Measurements from ENCODE around the gene GRIA3. TPM values are rescaled to one million over a fixed set of nuclear protein-coding genes. Genes with fewer than 3 reads are reported as not detected.

GRIA3 gene
- total RNA-seq (0.61 TPM), polyA plus RNA-seq (1.2 TPM)
- long read RNA-seq, donor 1: 0 reads
- long read RNA-seq, donor 2: 0 reads
- long read RNA-seq, donor 3: 0 reads
- long read RNA-seq, donor 4: 0 reads
- long read RNA-seq, donor 5: 0 reads
- long read RNA-seq, donor 6: 0 reads
- long read RNA-seq, donor 7: 0 reads
- long read RNA-seq, donor 8: 0 reads
- long read RNA-seq, donor 9: 0 reads
- long read RNA-seq, donor 10: 0 reads

- Histone ChIP-seq H3K4me1 (ENCODE audit: control insufficient read depth in 2 of 2, insufficient read depth in 2 of 2, low read length in 2 of 2) (no peaks in the 10 kb centered on the region), H3K27ac (ENCODE audit: low read depth in 1 of 2, low read length in 1 of 2) (no peak within 1 kb of the TSS), H3K9me3 (ENCODE audit: control insufficient read depth in 2 of 2, insufficient read depth in 1 of 2, low read length in 1 of 2) (no peaks in the 10 kb centered on the region), H3K36me3 (ENCODE audit: control insufficient read depth in 2 of 2, insufficient read depth in 2 of 2, low read length in 1 of 2) (no peaks in the 10 kb centered on the region), H3K4me3 (ENCODE audit: low read length in 2 of 2) (no peak within 1 kb of the TSS), H3K27me3 (ENCODE audit: control insufficient read depth in 2 of 2, insufficient read depth in 1 of 2, low read length in 1 of 2) (peaks cover 0 to 28% of the 10 kb centered on the region in 2 donors)
- WGBS: 8% methylated on average over 33 of the region's 33 CpGs
- DNase-seq (ENCODE audit: low read depth in 6 of 9, low spot score in 9 of 9): no peak
These were observed at the start of gene GRIA3 for GRCh38 chrX:123184219-123184865. GRIA3 (plus strand) TSS chrX:123184278; CDS start chrX:123184536, 258 bp downstream.

GRCh38 chrX:123138473-123138872, 45.6 kb upstream of the GRIA3 start:
- 92% methylated on average over 1 of the region's 1 CpG for WGBS
- H3K36me3 ChIP-seq (ENCODE audit: control insufficient read depth in 2 of 2, insufficient read depth in 2 of 2, low read length in 1 of 2): no peaks in the 10 kb centered on the region
- DNase-seq (ENCODE audit: low read depth in 6 of 9, low spot score in 9 of 9): no peak
- H3K4me1 ChIP-seq (ENCODE audit: control insufficient read depth in 2 of 2, insufficient read depth in 2 of 2, low read length in 2 of 2): no peaks in the 10 kb centered on the region
- H3K27ac ChIP-seq (ENCODE audit: low read depth in 1 of 2, low read length in 1 of 2): no peak overlapping the region
- H3K27me3 ChIP-seq (ENCODE audit: control insufficient read depth in 2 of 2, insufficient read depth in 1 of 2, low read length in 1 of 2): no peaks in the 10 kb centered on the region
- no peaks in the 10 kb centered on the region for H3K9me3 ChIP-seq (ENCODE audit: control insufficient read depth in 2 of 2, insufficient read depth in 1 of 2, low read length in 1 of 2)
- no peak overlapping the region for H3K4me3 ChIP-seq (ENCODE audit: low read length in 2 of 2)

- H3K4me3 ChIP-seq (ENCODE audit: low read length in 2 of 2): no peak overlapping the region
- no peaks in the 10 kb centered on the region for H3K27me3 ChIP-seq (ENCODE audit: control insufficient read depth in 2 of 2, insufficient read depth in 1 of 2, low read length in 1 of 2)
- H3K4me1 ChIP-seq (ENCODE audit: control insufficient read depth in 2 of 2, insufficient read depth in 2 of 2, low read length in 2 of 2): no peaks in the 10 kb centered on the region
- 95% methylated on average over 5 of the region's 5 CpGs for WGBS
- no peaks in the 10 kb centered on the region for H3K9me3 ChIP-seq (ENCODE audit: control insufficient read depth in 2 of 2, insufficient read depth in 1 of 2, low read length in 1 of 2)
- DNase-seq (ENCODE audit: low read depth in 6 of 9, low spot score in 9 of 9): no peak
- H3K27ac ChIP-seq (ENCODE audit: low read depth in 1 of 2, low read length in 1 of 2): no peak overlapping the region
- H3K36me3 ChIP-seq (ENCODE audit: control insufficient read depth in 2 of 2, insufficient read depth in 2 of 2, low read length in 1 of 2): no peaks in the 10 kb centered on the region
These were observed 43.6 kb upstream of the GRIA3 start for GRCh38 chrX:123140454-123140853.

- 66% methylated on average over 1 of the region's 1 CpG for WGBS
- Histone ChIP-seq H3K27ac (ENCODE audit: low read depth in 1 of 2, low read length in 1 of 2) (no peak overlapping the region), H3K27me3 (ENCODE audit: control insufficient read depth in 2 of 2, insufficient read depth in 1 of 2, low read length in 1 of 2) (no peaks in the 10 kb centered on the region), H3K4me1 (ENCODE audit: control insufficient read depth in 2 of 2, insufficient read depth in 2 of 2, low read length in 2 of 2) (no peaks in the 10 kb centered on the region), H3K4me3 (ENCODE audit: low read length in 2 of 2) (no peak overlapping the region), H3K36me3 (ENCODE audit: control insufficient read depth in 2 of 2, insufficient read depth in 2 of 2, low read length in 1 of 2) (no peaks in the 10 kb centered on the region), H3K9me3 (ENCODE audit: control insufficient read depth in 2 of 2, insufficient read depth in 1 of 2, low read length in 1 of 2) (no peaks in the 10 kb centered on the region)
- no peak for DNase-seq (ENCODE audit: low read depth in 6 of 9, low spot score in 9 of 9)
These were observed 43.2 kb upstream of the GRIA3 start for GRCh38 chrX:123140904-123141303.

- H3K27me3 ChIP-seq (ENCODE audit: control insufficient read depth in 2 of 2, insufficient read depth in 1 of 2, low read length in 1 of 2): no peaks in the 10 kb centered on the region
- no peak overlapping the region for H3K4me3 ChIP-seq (ENCODE audit: low read length in 2 of 2)
- no peaks in the 10 kb centered on the region for H3K36me3 ChIP-seq (ENCODE audit: control insufficient read depth in 2 of 2, insufficient read depth in 2 of 2, low read length in 1 of 2)
- no peak for DNase-seq (ENCODE audit: low read depth in 6 of 9, low spot score in 9 of 9)
- WGBS: 94% methylated on average over 7 of the region's 7 CpGs
- H3K4me1 ChIP-seq (ENCODE audit: control insufficient read depth in 2 of 2, insufficient read depth in 2 of 2, low read length in 2 of 2): no peaks in the 10 kb centered on the region
- no peak overlapping the region for H3K27ac ChIP-seq (ENCODE audit: low read depth in 1 of 2, low read length in 1 of 2)
- H3K9me3 ChIP-seq (ENCODE audit: control insufficient read depth in 2 of 2, insufficient read depth in 1 of 2, low read length in 1 of 2): no peaks in the 10 kb centered on the region
These were observed 30.2 kb upstream of the GRIA3 start for GRCh38 chrX:123153846-123154335.

- no peak overlapping the region for H3K4me3 ChIP-seq (ENCODE audit: low read length in 2 of 2)
- no peak overlapping the region for H3K27ac ChIP-seq (ENCODE audit: low read depth in 1 of 2, low read length in 1 of 2)
- H3K36me3 ChIP-seq (ENCODE audit: control insufficient read depth in 2 of 2, insufficient read depth in 2 of 2, low read length in 1 of 2): no peaks in the 10 kb centered on the region
- H3K4me1 ChIP-seq (ENCODE audit: control insufficient read depth in 2 of 2, insufficient read depth in 2 of 2, low read length in 2 of 2): no peaks in the 10 kb centered on the region
- 70% methylated on average over 1 of the region's 1 CpG for WGBS
- no peaks in the 10 kb centered on the region for H3K9me3 ChIP-seq (ENCODE audit: control insufficient read depth in 2 of 2, insufficient read depth in 1 of 2, low read length in 1 of 2)
- DNase-seq (ENCODE audit: low read depth in 6 of 9, low spot score in 9 of 9): no peak
- no peaks in the 10 kb centered on the region for H3K27me3 ChIP-seq (ENCODE audit: control insufficient read depth in 2 of 2, insufficient read depth in 1 of 2, low read length in 1 of 2)
These were observed 28.8 kb upstream of the GRIA3 start for GRCh38 chrX:123155327-123155726.

GRCh38 chrX:123157586-123157985, 26.5 kb upstream of the GRIA3 start:
- 96% methylated on average over 3 of the region's 3 CpGs for WGBS
- Histone ChIP-seq H3K27me3 (ENCODE audit: control insufficient read depth in 2 of 2, insufficient read depth in 1 of 2, low read length in 1 of 2) (no peaks in the 10 kb centered on the region), H3K36me3 (ENCODE audit: control insufficient read depth in 2 of 2, insufficient read depth in 2 of 2, low read length in 1 of 2) (no peaks in the 10 kb centered on the region), H3K4me1 (ENCODE audit: control insufficient read depth in 2 of 2, insufficient read depth in 2 of 2, low read length in 2 of 2) (no peaks in the 10 kb centered on the region), H3K27ac (ENCODE audit: low read depth in 1 of 2, low read length in 1 of 2) (no peak overlapping the region), H3K9me3 (ENCODE audit: control insufficient read depth in 2 of 2, insufficient read depth in 1 of 2, low read length in 1 of 2) (no peaks in the 10 kb centered on the region), H3K4me3 (ENCODE audit: low read length in 2 of 2) (no peak overlapping the region)
- no peak for DNase-seq (ENCODE audit: low read depth in 6 of 9, low spot score in 9 of 9)

GRCh38 chrX:123159403-123159802, 24.7 kb upstream of the GRIA3 start:
- no peak overlapping the region for H3K27ac ChIP-seq (ENCODE audit: low read depth in 1 of 2, low read length in 1 of 2)
- no peak overlapping the region for H3K4me3 ChIP-seq (ENCODE audit: low read length in 2 of 2)
- no peaks in the 10 kb centered on the region for H3K27me3 ChIP-seq (ENCODE audit: control insufficient read depth in 2 of 2, insufficient read depth in 1 of 2, low read length in 1 of 2)
- no peaks in the 10 kb centered on the region for H3K4me1 ChIP-seq (ENCODE audit: control insufficient read depth in 2 of 2, insufficient read depth in 2 of 2, low read length in 2 of 2)
- no peaks in the 10 kb centered on the region for H3K9me3 ChIP-seq (ENCODE audit: control insufficient read depth in 2 of 2, insufficient read depth in 1 of 2, low read length in 1 of 2)
- WGBS: 94% methylated on average over 4 of the region's 4 CpGs
- no peak for DNase-seq (ENCODE audit: low read depth in 6 of 9, low spot score in 9 of 9)
- no peaks in the 10 kb centered on the region for H3K36me3 ChIP-seq (ENCODE audit: control insufficient read depth in 2 of 2, insufficient read depth in 2 of 2, low read length in 1 of 2)

- no peaks in the 10 kb centered on the region for H3K36me3 ChIP-seq (ENCODE audit: control insufficient read depth in 2 of 2, insufficient read depth in 2 of 2, low read length in 1 of 2)
- H3K27ac ChIP-seq (ENCODE audit: low read depth in 1 of 2, low read length in 1 of 2): no peak overlapping the region
- H3K9me3 ChIP-seq (ENCODE audit: control insufficient read depth in 2 of 2, insufficient read depth in 1 of 2, low read length in 1 of 2): no peaks in the 10 kb centered on the region
- DNase-seq (ENCODE audit: low read depth in 6 of 9, low spot score in 9 of 9): no peak
- no peaks in the 10 kb centered on the region for H3K4me1 ChIP-seq (ENCODE audit: control insufficient read depth in 2 of 2, insufficient read depth in 2 of 2, low read length in 2 of 2)
- H3K27me3 ChIP-seq (ENCODE audit: control insufficient read depth in 2 of 2, insufficient read depth in 1 of 2, low read length in 1 of 2): no peaks in the 10 kb centered on the region
- H3K4me3 ChIP-seq (ENCODE audit: low read length in 2 of 2): no peak overlapping the region
These were observed 16.5 kb upstream of the GRIA3 start for GRCh38 chrX:123167621-123168020.
